ENCODE data around the gene EIF5A.

DNA sequence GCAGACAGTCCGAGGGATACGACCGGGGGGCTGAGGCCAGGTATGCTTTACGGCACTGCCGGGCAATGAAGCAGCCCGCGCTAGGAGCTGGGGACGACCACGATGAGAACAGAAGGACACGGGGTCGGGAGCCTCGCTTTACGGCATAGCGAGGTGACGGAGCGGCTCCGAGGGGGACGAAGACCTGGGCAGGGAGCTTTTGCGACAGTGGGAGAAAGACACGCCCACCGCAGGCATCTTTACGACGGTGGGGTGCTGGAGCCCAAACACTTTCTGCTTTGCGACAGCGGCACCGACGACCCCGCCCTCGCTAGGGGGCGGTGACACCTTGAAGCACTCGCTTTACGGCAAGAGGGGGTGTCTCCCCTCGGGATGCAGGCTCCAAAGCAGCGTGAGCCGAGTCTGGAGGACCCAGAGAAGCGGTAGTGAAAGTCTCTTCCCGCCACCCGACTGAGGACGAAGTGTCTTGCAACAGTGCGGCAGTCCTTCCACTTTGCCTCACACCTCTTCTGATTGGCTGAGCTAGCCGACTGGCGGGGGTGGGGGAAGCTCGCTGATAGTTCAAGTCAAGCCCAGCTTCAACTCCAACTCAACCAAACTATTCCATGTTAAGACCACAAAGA lies 22.1 kb downstream of the EIF5A start:
- peak; percentile 61 to 80 for TF ChIP-seq POLR2A (IDR thresholded peaks at IDR 0.05)
- TF ChIP-seq, protein P1, sequence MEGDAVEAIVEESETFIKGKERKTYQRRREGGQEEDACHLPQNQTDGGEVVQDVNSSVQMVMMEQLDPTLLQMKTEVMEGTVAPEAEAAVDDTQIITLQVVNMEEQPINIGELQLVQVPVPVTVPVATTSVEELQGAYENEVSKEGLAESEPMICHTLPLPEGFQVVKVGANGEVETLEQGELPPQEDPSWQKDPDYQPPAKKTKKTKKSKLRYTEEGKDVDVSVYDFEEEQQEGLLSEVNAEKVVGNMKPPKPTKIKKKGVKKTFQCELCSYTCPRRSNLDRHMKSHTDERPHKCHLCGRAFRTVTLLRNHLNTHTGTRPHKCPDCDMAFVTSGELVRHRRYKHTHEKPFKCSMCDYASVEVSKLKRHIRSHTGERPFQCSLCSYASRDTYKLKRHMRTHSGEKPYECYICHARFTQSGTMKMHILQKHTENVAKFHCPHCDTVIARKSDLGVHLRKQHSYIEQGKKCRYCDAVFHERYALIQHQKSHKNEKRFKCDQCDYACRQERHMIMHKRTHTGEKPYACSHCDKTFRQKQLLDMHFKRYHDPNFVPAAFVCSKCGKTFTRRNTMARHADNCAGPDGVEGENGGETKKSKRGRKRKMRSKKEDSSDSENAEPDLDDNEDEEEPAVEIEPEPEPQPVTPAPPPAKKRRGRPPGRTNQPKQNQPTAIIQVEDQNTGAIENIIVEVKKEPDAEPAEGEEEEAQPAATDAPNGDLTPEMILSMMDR (IDR thresholded peaks at IDR 0.05) = no peak

Data from adrenal gland (tissue), 5 donors.